HEK293 (cell line): Measurements from ENCODE around the gene PHGDH.
"Not testable (repeated sequence)": the region's sequence is repeated elsewhere in the genome, so short reads cannot be mapped to it uniquely, and the experiment has no call there.

Experiments
- KLF10 ChIP-seq: fragments of 450-650 bp; IDR thresholded peaks from 2 replicates; pipeline ENCODE4 v1.5.1; 2018; ENCODE audit warnings: missing biosample characterization, mild to moderate bottlenecking, missing genetic modification characterization
- TF ChIP-seq, protein P1 (sequence below): fragments of 450-650 bp; formaldehyde crosslinking; IDR thresholded peaks from 2 replicates; pipeline ENCODE4 v1.5.1; 2016; ENCODE audit warnings: missing biosample characterization, missing genetic modification characterization
- TF ChIP-seq, protein P2 (sequence below): fragments of 450-650 bp; formaldehyde crosslinking; IDR thresholded peaks from 2 replicates; pipeline ENCODE4 v1.5.1; 2016; ENCODE audit warnings: missing biosample characterization, missing genetic modification characterization

DNA sequence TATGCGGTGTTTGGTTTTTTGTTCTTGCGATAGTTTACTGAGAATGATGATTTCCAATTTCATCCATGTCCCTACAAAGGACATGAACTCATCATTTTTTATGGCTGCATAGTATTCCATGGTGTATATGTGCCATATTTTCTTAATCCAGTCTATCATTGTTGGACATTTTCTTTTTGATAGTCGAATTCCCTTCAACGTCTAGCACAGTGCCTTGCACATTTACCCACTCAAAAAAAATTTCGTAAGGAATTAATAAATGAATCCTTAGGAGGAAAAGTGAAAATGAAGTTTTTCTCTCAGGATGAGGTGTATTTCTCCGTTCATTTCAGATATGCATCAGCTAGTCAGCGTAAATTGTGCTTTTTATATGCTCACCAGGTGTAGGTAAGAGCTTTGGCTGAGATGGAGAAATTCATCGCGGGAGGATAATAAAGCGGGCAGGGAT, 354 bp upstream of the PHGDH start:
- TF ChIP-seq, protein P1, sequence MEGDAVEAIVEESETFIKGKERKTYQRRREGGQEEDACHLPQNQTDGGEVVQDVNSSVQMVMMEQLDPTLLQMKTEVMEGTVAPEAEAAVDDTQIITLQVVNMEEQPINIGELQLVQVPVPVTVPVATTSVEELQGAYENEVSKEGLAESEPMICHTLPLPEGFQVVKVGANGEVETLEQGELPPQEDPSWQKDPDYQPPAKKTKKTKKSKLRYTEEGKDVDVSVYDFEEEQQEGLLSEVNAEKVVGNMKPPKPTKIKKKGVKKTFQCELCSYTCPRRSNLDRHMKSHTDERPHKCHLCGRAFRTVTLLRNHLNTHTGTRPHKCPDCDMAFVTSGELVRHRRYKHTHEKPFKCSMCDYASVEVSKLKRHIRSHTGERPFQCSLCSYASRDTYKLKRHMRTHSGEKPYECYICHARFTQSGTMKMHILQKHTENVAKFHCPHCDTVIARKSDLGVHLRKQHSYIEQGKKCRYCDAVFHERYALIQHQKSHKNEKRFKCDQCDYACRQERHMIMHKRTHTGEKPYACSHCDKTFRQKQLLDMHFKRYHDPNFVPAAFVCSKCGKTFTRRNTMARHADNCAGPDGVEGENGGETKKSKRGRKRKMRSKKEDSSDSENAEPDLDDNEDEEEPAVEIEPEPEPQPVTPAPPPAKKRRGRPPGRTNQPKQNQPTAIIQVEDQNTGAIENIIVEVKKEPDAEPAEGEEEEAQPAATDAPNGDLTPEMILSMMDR (tag by site-specific recombination): not testable (repeated sequence)
- not testable (repeated sequence) for TF ChIP-seq KLF10 (tag by site-specific recombination)
- TF ChIP-seq, protein P2, sequence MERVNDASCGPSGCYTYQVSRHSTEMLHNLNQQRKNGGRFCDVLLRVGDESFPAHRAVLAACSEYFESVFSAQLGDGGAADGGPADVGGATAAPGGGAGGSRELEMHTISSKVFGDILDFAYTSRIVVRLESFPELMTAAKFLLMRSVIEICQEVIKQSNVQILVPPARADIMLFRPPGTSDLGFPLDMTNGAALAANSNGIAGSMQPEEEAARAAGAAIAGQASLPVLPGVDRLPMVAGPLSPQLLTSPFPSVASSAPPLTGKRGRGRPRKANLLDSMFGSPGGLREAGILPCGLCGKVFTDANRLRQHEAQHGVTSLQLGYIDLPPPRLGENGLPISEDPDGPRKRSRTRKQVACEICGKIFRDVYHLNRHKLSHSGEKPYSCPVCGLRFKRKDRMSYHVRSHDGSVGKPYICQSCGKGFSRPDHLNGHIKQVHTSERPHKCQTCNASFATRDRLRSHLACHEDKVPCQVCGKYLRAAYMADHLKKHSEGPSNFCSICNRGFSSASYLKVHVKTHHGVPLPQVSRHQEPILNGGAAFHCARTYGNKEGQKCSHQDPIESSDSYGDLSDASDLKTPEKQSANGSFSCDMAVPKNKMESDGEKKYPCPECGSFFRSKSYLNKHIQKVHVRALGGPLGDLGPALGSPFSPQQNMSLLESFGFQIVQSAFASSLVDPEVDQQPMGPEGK (tag by site-specific recombination): not testable (repeated sequence)
